Measurements from ENCODE around the gene RELT. TPM values are rescaled to one million over a fixed set of nuclear protein-coding genes. Genes with fewer than 3 reads are reported as not detected.
A peak's percentile ranks its signal among the peaks of the same experiment; 100 is the strongest.

Gene RELT
- total and polyA plus RNA-seq, 2 experiments from 2014 or later, result 9.3 to 18.7 TPM

GRCh38 chr11:73350908-73351636 lies 25.1 kb upstream of the RELT start:
- Histone ChIP-seq H3K27ac (no peak overlapping the region), H3K9me3 (ENCODE audit: low read depth) (no peaks in the 10 kb centered on the region), H3K4me3 (no peak overlapping the region), H3K4me1 (ENCODE audit: low read depth) (no peaks in the 10 kb centered on the region), H3K27me3 (no peaks in the 10 kb centered on the region), H3K36me3 (peaks cover 6% of the 10 kb centered on the region)
- TF ChIP-seq CTCF (IDR thresholded peaks at IDR 0.05; ENCODE audit: low read depth, low read length), result peak; percentile 98
- peak; percentile 70 to 86 for DNase-seq (ENCODE audit: low read depth in 1 of 2, low spot score in 1 of 2)

- DNase-seq (ENCODE audit: low read depth in 1 of 2, low spot score in 1 of 2), result no peak
- Histone ChIP-seq H3K27ac (no peak overlapping the region), H3K4me1 (ENCODE audit: low read depth) (no peaks in the 10 kb centered on the region), H3K4me3 (no peak overlapping the region), H3K36me3 (peaks cover 9% of the 10 kb centered on the region), H3K9me3 (ENCODE audit: low read depth) (no peaks in the 10 kb centered on the region), H3K27me3 (no peaks in the 10 kb centered on the region)
- no peak for TF ChIP-seq CTCF (IDR thresholded peaks at IDR 0.05; ENCODE audit: low read depth, low read length)
These were observed 22.8 kb upstream of the RELT start for GRCh38 chr11:73353422-73353821.

GRCh38 chr11:73355109-73355508 lies 21.1 kb upstream of the RELT start:
- Histone ChIP-seq H3K4me1 (ENCODE audit: low read depth) (no peaks in the 10 kb centered on the region), H3K27ac (no peak overlapping the region), H3K9me3 (ENCODE audit: low read depth) (no peaks in the 10 kb centered on the region), H3K4me3 (no peak overlapping the region), H3K36me3 (peaks cover 18% of the 10 kb centered on the region), H3K27me3 (no peaks in the 10 kb centered on the region)
- DNase-seq (ENCODE audit: low read depth in 1 of 2, low spot score in 1 of 2), result no peak
- TF ChIP-seq CTCF (IDR thresholded peaks at IDR 0.05; ENCODE audit: low read depth, low read length), result no peak

- Histone ChIP-seq H3K36me3 (peaks cover 30% of the 10 kb centered on the region), H3K4me1 (ENCODE audit: low read depth) (no peaks in the 10 kb centered on the region), H3K9me3 (ENCODE audit: low read depth) (no peaks in the 10 kb centered on the region)
These were observed 19.0 kb upstream of the RELT start for GRCh38 chr11:73356979-73357860.

GRCh38 chr11:73358071-73358470 lies 18.1 kb upstream of the RELT start:
- no peak for TF ChIP-seq CTCF (IDR thresholded peaks at IDR 0.05; ENCODE audit: low read depth, low read length)
- Histone ChIP-seq H3K4me3 (no peak overlapping the region), H3K36me3 (peaks cover 38% of the 10 kb centered on the region), H3K27ac (no peak overlapping the region), H3K27me3 (no peaks in the 10 kb centered on the region), H3K9me3 (ENCODE audit: low read depth) (no peaks in the 10 kb centered on the region), H3K4me1 (ENCODE audit: low read depth) (no peaks in the 10 kb centered on the region)
- no peak for DNase-seq (ENCODE audit: low read depth in 1 of 2, low spot score in 1 of 2)

More at GRCh38 chr11:73356979-73357860, 19.0 kb upstream of the RELT start:
- Histone ChIP-seq H3K27ac (no peak overlapping the region), H3K4me3 (no peak overlapping the region), H3K27me3 (no peaks in the 10 kb centered on the region)
- DNase-seq (ENCODE audit: low read depth in 1 of 2, low spot score in 1 of 2), result no peak
- no peak for TF ChIP-seq CTCF (IDR thresholded peaks at IDR 0.05; ENCODE audit: low read depth, low read length)
